Subcutaneous adipose tissue (tissue), 4 donors: ENCODE data around the gene DTX3. TPM values are rescaled to one million over a fixed set of nuclear protein-coding genes. Genes with fewer than 3 reads are reported as not detected.

Source experiments
- CTCF ChIP-seq: fragments of 450-650 bp; IDR thresholded peaks from one replicate; pipeline ENCODE4 v1.5.1; 2016; ENCODE audit warnings: low read depth, mild to moderate bottlenecking, control low read depth, antibody characterized with exemption, moderate library complexity
- total RNA-seq, 4 donors: library from RNA; depleted of rRNA; stranded (reverse); fragments of >200 nt; gene quantifications; one replicate each; pipeline ENCODE4 v1.1.0, GENCODE V29; 2016

Gene DTX3
- total RNA-seq, 4 donors from 2014 or later, result 1.8 to 4.8 (median 4.0) TPM

GRCh38 chr12:57610554-57611107 is 6.0 kb downstream of the DTX3 start:
- TF ChIP-seq CTCF, result no peak

DNA sequence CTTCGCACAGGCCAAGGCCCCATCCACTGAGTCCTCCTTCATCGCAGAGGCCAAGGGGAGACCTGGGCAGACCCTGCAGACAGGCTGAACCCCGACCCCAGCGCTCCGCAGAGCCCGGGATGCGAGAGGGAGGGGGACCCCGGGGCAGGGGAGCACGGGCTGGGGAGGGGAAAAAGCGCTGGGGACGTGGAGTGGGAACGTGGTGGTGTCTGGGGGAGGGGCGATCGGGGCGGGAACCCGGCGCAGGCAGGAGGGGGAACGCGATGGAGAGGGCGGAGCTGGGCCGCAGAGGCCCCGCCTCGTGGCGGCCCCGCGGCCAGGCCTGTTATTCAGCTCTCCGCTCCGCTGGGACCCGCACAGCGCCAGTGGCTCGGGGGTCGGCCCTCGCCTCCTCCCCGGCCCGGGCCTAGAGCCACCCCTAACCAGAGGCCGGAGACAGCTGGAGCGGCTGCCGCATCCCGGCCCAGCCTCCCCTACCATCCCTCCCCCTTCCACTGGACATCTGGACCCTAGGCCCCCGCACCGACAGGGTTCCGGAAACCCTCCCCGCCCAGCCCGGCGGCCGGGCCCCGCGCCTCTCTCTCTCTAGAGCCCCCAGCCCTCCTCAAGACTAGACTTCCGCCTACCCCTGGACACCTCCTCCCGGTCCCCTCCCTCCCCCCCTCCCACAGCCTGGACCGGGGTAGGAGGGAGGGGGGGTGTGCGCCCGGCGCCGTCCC is 6.6 kb downstream of the DTX3 start, which contains the start of gene ARHGEF25:
Gene ARHGEF25, plus strand, starts transcription at position 328 of the 719 bp plus-strand sequence. CDS start 460 bp downstream, outside the sequence.
- TF ChIP-seq CTCF, result no peak

GRCh38 chr12:57611827-57612710 is 7.4 kb downstream of the DTX3 start:
- TF ChIP-seq CTCF, result no peak

- TF ChIP-seq CTCF, result no peak
Observed at GRCh38 chr12:57612711-57613426, 8.2 kb downstream of the DTX3 start.

DNA sequence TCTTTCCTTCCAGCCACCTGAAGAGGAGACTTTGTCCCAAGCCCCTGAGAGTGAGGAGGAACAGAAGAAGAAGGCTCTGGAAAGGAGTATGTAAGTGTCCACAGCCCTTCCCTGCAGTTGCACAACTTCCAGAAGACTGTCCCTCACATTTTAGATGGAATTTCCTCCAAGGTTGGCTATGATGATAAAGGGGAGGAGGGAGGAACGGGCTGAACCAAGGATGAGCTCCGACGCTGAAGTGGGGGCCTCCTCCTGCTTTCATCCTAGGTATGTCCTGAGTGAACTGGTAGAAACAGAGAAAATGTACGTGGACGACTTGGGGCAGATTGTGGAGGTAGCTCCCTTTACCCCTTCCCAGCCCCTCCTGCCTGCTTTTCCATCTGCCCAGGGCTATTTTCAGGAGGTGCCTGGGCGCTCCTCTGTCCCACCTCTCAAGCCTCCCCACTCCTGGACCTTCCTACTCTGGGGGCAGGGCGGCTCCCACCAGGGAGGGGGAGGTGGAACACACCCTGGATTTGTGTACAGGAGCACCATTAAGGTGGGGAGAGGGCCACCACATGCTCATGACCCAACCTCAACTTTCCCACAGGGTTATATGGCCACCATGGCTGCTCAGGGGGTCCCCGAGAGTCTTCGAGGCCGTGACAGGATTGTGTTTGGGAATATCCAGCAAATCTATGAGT is 8.9 kb downstream of the DTX3 start:
- no peak for TF ChIP-seq CTCF

DNA sequence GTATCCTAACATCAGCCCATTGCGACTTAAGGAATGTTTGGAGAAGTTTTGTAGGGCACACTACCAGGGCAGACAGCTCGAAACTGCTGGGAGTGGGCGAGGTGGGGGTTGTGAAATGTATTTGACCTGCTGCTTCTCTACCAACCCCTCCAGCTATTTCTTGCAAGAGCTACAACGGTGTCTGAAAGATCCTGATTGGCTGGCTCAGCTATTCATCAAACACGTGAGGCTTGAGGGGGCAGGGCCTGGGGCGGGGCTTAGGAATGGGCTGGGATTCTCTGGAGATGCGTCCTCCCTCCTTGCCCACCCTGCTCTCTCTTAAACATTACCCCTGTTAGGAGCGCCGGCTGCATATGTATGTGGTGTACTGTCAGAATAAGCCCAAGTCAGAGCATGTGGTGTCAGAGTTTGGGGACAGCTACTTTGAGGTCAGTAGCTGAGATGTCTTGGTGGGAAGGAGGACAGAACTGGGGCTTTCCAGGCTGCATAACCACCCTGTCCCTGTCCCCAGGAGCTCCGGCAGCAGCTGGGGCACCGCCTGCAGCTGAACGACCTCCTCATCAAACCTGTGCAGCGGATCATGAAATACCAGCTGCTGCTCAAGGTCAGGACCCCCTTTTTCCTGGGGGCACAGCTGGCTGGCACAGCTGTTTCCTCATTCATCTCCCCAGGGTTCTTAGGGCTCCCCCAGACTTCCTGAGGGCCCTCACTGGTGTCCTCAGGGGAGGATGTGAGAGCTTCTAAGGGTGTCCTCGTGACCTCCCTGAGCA is 9.7 kb downstream of the DTX3 start:
- no peak for TF ChIP-seq CTCF
